ENCODE results near the gene FCN1. TPM values are rescaled to one million over a fixed set of nuclear protein-coding genes. Genes with fewer than 3 reads are reported as not detected.

Gene FCN1
- total and polyA plus RNA-seq, 9 of the 15 experiments (the other 6 are each of a cell fraction or from before 2014, with no cell fraction given) = not detected

DNA sequence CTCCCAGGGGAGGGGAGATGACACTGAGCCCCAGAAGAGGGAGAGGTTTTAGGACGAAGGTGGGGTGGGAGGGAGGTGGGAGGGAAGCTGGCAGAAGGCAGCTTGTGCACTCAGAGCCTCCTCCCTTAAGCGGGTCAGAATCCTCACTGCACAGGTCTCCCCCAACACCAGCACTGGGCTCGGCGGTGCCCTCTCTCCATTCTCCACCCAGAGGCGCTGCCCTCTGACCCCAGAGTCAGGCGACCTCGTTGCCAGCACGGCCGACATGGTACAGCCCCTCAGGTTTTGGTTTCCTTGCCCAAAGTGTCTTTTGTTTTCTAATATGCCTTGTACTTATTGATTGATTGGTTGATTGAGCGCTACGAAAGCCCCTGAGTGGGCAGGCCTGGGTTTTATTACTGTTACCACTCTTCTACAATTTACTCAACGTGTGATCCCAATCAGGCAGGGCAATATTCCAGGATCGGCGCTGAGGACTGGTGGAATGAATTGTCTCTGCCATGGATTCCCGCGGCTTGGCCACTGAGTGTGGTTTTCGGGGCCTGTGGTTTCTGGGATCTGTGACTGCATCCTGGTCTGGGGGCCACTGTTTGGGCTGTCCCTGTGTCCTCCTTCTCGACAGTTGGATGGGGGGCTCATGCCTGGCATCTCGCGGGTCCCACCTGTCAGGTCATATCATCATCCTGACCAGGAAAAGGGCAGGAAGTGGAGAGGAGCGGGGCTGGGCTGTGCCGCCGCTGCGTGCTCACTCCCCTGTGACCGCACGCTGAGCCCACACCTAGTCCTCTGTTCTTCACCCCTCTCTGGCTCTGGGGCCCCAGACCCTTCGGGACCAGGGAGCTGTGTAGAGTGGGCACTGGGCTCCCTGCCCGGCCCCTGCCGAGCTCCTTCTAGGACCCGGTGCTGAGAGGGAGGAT is 46.7 kb downstream of the FCN1 start:
- Histone ChIP-seq H2AFZ (ENCODE audit: low read depth, low read length) (no peak overlapping the region), H3K36me3 (ENCODE audit: control insufficient read depth, insufficient read depth, low read length) (no peaks in the 10 kb centered on the region), H3K4me1 (replicated peaks in 1 of 2; ENCODE audit: control insufficient read depth in 2 of 2, insufficient read depth in 2 of 2, low read length in 2 of 2) (no peaks in the 10 kb centered on the region), H3K9me3 (replicated peaks; ENCODE audit: control insufficient read depth, insufficient read depth, low read depth, low read length) (no peaks in the 10 kb centered on the region), H3K9ac (ENCODE audit: insufficient read depth in 1 of 2, low read depth in 2 of 2, low read length in 2 of 2) (no peak overlapping the region), H3K4me2 (ENCODE audit: insufficient read depth, low read length) (no peak overlapping the region), H4K20me1 (replicated peaks; ENCODE audit: control insufficient read depth, insufficient read depth, low read length) (no peaks in the 10 kb centered on the region), H3K27me3 (ENCODE audit: control insufficient read depth in 2 of 2, insufficient read depth in 2 of 2, low read length in 2 of 2) (peaks cover 0 to 26% of the 10 kb centered on the region in 2 experiments; a peak in 2 of 5 replicates), H3K79me2 (ENCODE audit: control insufficient read depth, insufficient read depth, low read length) (no peaks in the 10 kb centered on the region; the same call in 2 of the 3 replicates), H3K27ac (ENCODE audit: extremely low read depth, low read depth, low read length) (no peak overlapping the region), H3K9me1 (ENCODE audit: control insufficient read depth, insufficient read depth, low read length) (no peaks in the 10 kb centered on the region), H3K4me3 (no peak overlapping the region)
- ChIA-PET CTCF (ENCODE audit: low intra/inter-chr PET ratio) (no interaction called here), POLR2A (interaction anchor here (0.6 to 1.3 kb wide), 3 partner anchors 12 to 209 kb away, joined by 3 read pairs; no protein-coding TSS in a partner anchor)
- ATAC-seq = no peak
- BruUV-seq (replicated peaks) = no TSS peak
- in situ Hi-C loops (cut with MboI) (no loop called here), intact Hi-C loops (cut with micrococcal nuclease) (no loop called here)
- FAIRE-seq = no peak
- 2% methylated on average over 26 of the region's 30 CpGs for WGBS (ENCODE audit: insufficient coverage, low coverage, missing lambda C conversion rate)
- no peak for DNase-seq (ENCODE audit: extremely low read depth in 1 of 4, low spot score in 3 of 4)
- TF ChIP-seq, protein P1, sequence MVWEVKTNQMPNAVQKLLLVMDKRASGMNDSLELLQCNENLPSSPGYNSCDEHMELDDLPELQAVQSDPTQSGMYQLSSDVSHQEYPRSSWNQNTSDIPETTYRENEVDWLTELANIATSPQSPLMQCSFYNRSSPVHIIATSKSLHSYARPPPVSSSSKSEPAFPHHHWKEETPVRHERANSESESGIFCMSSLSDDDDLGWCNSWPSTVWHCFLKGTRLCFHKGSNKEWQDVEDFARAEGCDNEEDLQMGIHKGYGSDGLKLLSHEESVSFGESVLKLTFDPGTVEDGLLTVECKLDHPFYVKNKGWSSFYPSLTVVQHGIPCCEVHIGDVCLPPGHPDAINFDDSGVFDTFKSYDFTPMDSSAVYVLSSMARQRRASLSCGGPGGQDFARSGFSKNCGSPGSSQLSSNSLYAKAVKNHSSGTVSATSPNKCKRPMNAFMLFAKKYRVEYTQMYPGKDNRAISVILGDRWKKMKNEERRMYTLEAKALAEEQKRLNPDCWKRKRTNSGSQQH (CRISPR knock-in tag; IDR thresholded peaks at IDR 0.05) = no peak
- TF ChIP-seq BRCA1 (IDR thresholded peaks at IDR 0.05) (no peak), BRCA1 (CRISPR knock-in tag; IDR thresholded peaks at IDR 0.05) (no peak), ZNF282 (CRISPR knock-in tag; IDR thresholded peaks at IDR 0.05) (no peak), GTF2F1 (IDR thresholded peaks at IDR 0.05; ENCODE audit: low read depth, low read length) (no peak), ZNF232 (CRISPR knock-in tag; IDR thresholded peaks at IDR 0.05) (no peak), SMAD4 (CRISPR knock-in tag; conservative IDR thresholded peaks at IDR 0.05) (no peak), PHTF2 (CRISPR knock-in tag; IDR thresholded peaks at IDR 0.05) (no peak), ZNF785 (CRISPR knock-in tag; IDR thresholded peaks at IDR 0.05) (no peak), HOXB6 (CRISPR knock-in tag; IDR thresholded peaks at IDR 0.05; ENCODE audit: borderline replicate concordance) (no peak), SREBF1 (IDR thresholded peaks at IDR 0.05; ENCODE audit: borderline replicate concordance, low read depth, low read length) (no peak)
- TF ChIP-seq, protein P2, sequence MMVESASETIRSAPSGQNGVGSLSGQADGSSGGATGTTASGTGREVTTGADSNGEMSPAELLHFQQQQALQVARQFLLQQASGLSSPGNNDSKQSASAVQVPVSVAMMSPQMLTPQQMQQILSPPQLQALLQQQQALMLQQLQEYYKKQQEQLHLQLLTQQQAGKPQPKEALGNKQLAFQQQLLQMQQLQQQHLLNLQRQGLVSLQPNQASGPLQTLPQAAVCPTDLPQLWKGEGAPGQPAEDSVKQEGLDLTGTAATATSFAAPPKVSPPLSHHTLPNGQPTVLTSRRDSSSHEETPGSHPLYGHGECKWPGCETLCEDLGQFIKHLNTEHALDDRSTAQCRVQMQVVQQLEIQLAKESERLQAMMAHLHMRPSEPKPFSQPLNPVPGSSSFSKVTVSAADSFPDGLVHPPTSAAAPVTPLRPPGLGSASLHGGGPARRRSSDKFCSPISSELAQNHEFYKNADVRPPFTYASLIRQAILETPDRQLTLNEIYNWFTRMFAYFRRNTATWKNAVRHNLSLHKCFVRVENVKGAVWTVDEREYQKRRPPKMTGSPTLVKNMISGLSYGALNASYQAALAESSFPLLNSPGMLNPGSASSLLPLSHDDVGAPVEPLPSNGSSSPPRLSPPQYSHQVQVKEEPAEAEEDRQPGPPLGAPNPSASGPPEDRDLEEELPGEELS (CRISPR knock-in tag; IDR thresholded peaks at IDR 0.05; ENCODE audit: borderline replicate concordance) = no peak
- TF ChIP-seq, protein P3, sequence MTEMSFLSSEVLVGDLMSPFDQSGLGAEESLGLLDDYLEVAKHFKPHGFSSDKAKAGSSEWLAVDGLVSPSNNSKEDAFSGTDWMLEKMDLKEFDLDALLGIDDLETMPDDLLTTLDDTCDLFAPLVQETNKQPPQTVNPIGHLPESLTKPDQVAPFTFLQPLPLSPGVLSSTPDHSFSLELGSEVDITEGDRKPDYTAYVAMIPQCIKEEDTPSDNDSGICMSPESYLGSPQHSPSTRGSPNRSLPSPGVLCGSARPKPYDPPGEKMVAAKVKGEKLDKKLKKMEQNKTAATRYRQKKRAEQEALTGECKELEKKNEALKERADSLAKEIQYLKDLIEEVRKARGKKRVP (CRISPR knock-in tag; IDR thresholded peaks at IDR 0.05) = no peak
- TF ChIP-seq, protein P4, sequence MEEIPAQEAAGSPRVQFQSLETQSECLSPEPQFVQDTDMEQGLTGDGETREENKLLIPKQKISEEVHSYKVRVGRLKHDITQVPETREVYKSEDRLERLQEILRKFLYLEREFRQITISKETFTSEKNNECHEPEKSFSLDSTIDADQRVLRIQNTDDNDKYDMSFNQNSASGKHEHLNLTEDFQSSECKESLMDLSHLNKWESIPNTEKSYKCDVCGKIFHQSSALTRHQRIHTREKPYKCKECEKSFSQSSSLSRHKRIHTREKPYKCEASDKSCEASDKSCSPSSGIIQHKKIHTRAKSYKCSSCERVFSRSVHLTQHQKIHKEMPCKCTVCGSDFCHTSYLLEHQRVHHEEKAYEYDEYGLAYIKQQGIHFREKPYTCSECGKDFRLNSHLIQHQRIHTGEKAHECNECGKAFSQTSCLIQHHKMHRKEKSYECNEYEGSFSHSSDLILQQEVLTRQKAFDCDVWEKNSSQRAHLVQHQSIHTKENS (CRISPR knock-in tag; IDR thresholded peaks at IDR 0.05) = no peak
